CD14-positive monocyte (primary cell): Measurements from ENCODE around the gene TIMM50. TPM values are rescaled to one million over a fixed set of nuclear protein-coding genes. Genes with fewer than 3 reads are reported as not detected.

ENCODE experiments used
- DNase-seq, 3 donors: peaks; one replicate each; pipeline ENCODE4 v3.0.0-alpha.2; 2011 to 2022
- H2AFZ ChIP-seq: 2 replicates; pipeline ENCODE4 v1.6.0; 2012; ENCODE audit warnings: mild to moderate bottlenecking, low read depth, low read length, inconsistent platforms; ENCODE audit not compliant: insufficient read depth, poor library complexity, severe bottlenecking
- H3K27ac ChIP-seq, 2 donors: 1 replicate in 1 of 2; 2 replicates in 1 of 2; pipeline ENCODE4 v1.5.1; 2012 to 2013; ENCODE audit warnings: low read length in 2 of 2, control low read depth in 1 of 2, inconsistent platforms in 1 of 2, low read depth in 1 of 2, mild to moderate bottlenecking in 1 of 2
- H3K27me3 ChIP-seq, 2 donors: one replicate each; pipeline versions ENCODE4 v1.6.0 to v1.6.1; 2011 to 2013; ENCODE audit warnings: low read length in 2 of 2; ENCODE audit not compliant: control insufficient read depth in 2 of 2, insufficient read depth in 2 of 2
- H3K36me3 ChIP-seq, 2 donors: replicated peaks in 1 of 2; 1 replicate in 1 of 2; 2 replicates in 1 of 2; pipeline versions ENCODE4 v1.5.1 to v1.6.1; 2012 to 2013; ENCODE audit warnings: low read length in 2 of 2, control low read depth in 1 of 2, inconsistent platforms in 1 of 2, mild to moderate bottlenecking in 1 of 2; ENCODE audit not compliant: insufficient read depth in 2 of 2, control insufficient read depth in 1 of 2
- H3K4me1 ChIP-seq, 2 donors: 1 replicate in 1 of 2; 2 replicates in 1 of 2; pipeline versions ENCODE4 v1.5.1 to v1.6.1; 2012 to 2013; ENCODE audit warnings: low read length in 2 of 2, control low read depth in 1 of 2, inconsistent platforms in 1 of 2, mild to moderate bottlenecking in 1 of 2, moderate library complexity in 1 of 2; ENCODE audit not compliant: insufficient read depth in 2 of 2, control insufficient read depth in 1 of 2
- H3K4me2 ChIP-seq: replicated peaks from 2 replicates; pipeline ENCODE3; 2012; ENCODE audit warnings: low read length, moderate library complexity, mild to moderate bottlenecking; ENCODE audit not compliant: poor library complexity, severe bottlenecking; ENCODE audit errors: extremely low read depth
- H3K4me3 ChIP-seq, 3 experiments: fragments of 200-600 bp in 1 of 3; sonication (generic) in 1 of 3; replicated peaks in 1 of 3; 1 replicate in 2 of 3; 2 replicates in 1 of 3; pipeline ENCODE4 v1.5.1; 2011 to 2013; ENCODE audit warnings: low read length in 3 of 3, mild to moderate bottlenecking in 3 of 3, control low read depth in 2 of 3, low read depth in 2 of 3, inconsistent platforms in 1 of 3, moderate library complexity in 1 of 3
- H3K79me2 ChIP-seq: 2 replicates; pipeline ENCODE4 v1.6.0; 2012; ENCODE audit warnings: mild to moderate bottlenecking, control low read depth, inconsistent platforms, low read length, moderate library complexity; ENCODE audit not compliant: insufficient read depth
- H3K9ac ChIP-seq: 2 replicates; pipeline ENCODE4 v1.6.0; 2017; ENCODE audit warnings: low read length, mild to moderate bottlenecking; ENCODE audit not compliant: insufficient read depth, poor library complexity, severe bottlenecking
- H3K9me3 ChIP-seq, 2 donors: replicated peaks in 1 of 2; 1 replicate in 1 of 2; 2 replicates in 1 of 2; pipeline versions ENCODE4 v1.5.1 to v1.6.1; 2012 to 2013; ENCODE audit warnings: low read length in 2 of 2, control low read depth in 1 of 2; ENCODE audit not compliant: control insufficient read depth in 1 of 2, insufficient read depth in 1 of 2
- H4K20me1 ChIP-seq: 2 replicates; pipeline ENCODE4 v1.6.0; 2012; ENCODE audit warnings: mild to moderate bottlenecking, low read length, control low read depth, moderate library complexity; ENCODE audit not compliant: insufficient read depth
- H3K27ac Mint-ChIP-seq, 7 donors: one replicate each; pipeline ENCODE4 v1.8.0; 2020; ENCODE audit warnings: mild to moderate bottlenecking in 7 of 7, mixed read lengths in 7 of 7, moderate library complexity in 6 of 7, inconsistent platforms in 2 of 7
- H3K27me3 Mint-ChIP-seq, 3 donors: one replicate each; pipeline ENCODE4 v1.8.0; 2021 to 2022; ENCODE audit warnings: low read depth in 3 of 3, mild to moderate bottlenecking in 3 of 3, mixed read lengths in 3 of 3, moderate library complexity in 3 of 3, inconsistent platforms in 1 of 3
- H3K36me3 Mint-ChIP-seq, 2 donors: one replicate each; pipeline ENCODE4 v1.8.0; 2020; ENCODE audit warnings: mixed read lengths in 2 of 2, inconsistent platforms in 1 of 2, mild to moderate bottlenecking in 1 of 2
- H3K4me1 Mint-ChIP-seq: one replicate; pipeline ENCODE4 v1.8.0; 2020; ENCODE audit warnings: mild to moderate bottlenecking, mixed read lengths
- H3K4me3 Mint-ChIP-seq, 2 donors: one replicate each; pipeline ENCODE4 v1.8.0; 2020; ENCODE audit warnings: mild to moderate bottlenecking in 2 of 2, mixed read lengths in 2 of 2, moderate library complexity in 1 of 2
- H3K9me3 Mint-ChIP-seq, 7 donors: one replicate each; pipeline ENCODE4 v1.8.0; 2020 to 2022; ENCODE audit warnings: mixed read lengths in 7 of 7, mild to moderate bottlenecking in 6 of 7, moderate library complexity in 6 of 7, inconsistent platforms in 2 of 7
- WGBS: methylation state at CpG from one replicate; pipeline ENCODE4 v1.1.5; 2013; ENCODE audit warnings: missing lambda C conversion rate; ENCODE audit not compliant: insufficient coverage; 5-methylcytosine and 5-hydroxymethylcytosine counted together
- intact Hi-C, 2 donors: fragments of 100-400 bp; cut with micrococcal nuclease; formaldehyde crosslinking; loops; one replicate each; pipeline versions ENCODE4 v1.15.0 to v1.15.1; 2023
- polyA plus RNA-seq, 3 donors: library from polyadenylated mRNA; depleted of rRNA in 1 of 3; unstranded in 2 of 3; stranded (reverse) in 1 of 3; fragments of 300-500 nt in 2 of 3; fragments of >200 nt in 1 of 3; fragmentation: Illumina TruSeq in 2 of 3; gene quantifications; 1 replicate in 2 of 3; 2 replicates in 1 of 3; pipeline ENCODE4 v1.2.3, GENCODE V29; 2012 to 2021
- TF ChIP-seq, protein P1 (sequence below): fragments of 200-600 bp; IDR thresholded peaks from one replicate; pipeline ENCODE4 v1.8.0; 2022; ENCODE audit warnings: antibody characterized with exemption, mild to moderate bottlenecking

Gene TIMM50
- polyA plus RNA-seq, 3 donors: 22.0 to 54.6 (median 43.8) TPM

- Histone ChIP-seq H3K4me3 (peak overlapping the region in 1 of 3 experiments; percentile 95), H3K36me3 (peaks cover 24 to 30% of the 10 kb centered on the region in 2 donors), H2AFZ (no peak overlapping the region), H4K20me1 (peaks cover 19% of the 10 kb centered on the region), H3K9ac (no peak overlapping the region), H3K27ac (peak overlapping the region in 1 of 2 donors; percentile 89), H3K79me2 (peaks cover 32% of the 10 kb centered on the region), H3K27me3 (peaks cover 0 to 6% of the 10 kb centered on the region in 2 donors), H3K4me2 (peak overlapping the region; percentile 3), H3K4me1 (peaks cover 39 to 47% of the 10 kb centered on the region in 2 donors), H3K9me3 (no peaks in the 10 kb centered on the region)
- H3K9me3 Mint-ChIP-seq: peaks cover 0 to 3% (median 0%) of the 10 kb centered on the region in 7 donors
- H3K27me3 Mint-ChIP-seq: peaks cover 8 to 15% (median 9%) of the 10 kb centered on the region in 3 donors
- no CpG with 5 or more reads among the region's 8 CpGs for WGBS
- peaks cover 28 to 30% of the 10 kb centered on the region in 2 donors for H3K36me3 Mint-ChIP-seq
- no peak overlapping the region for H3K4me3 Mint-ChIP-seq
- H3K27ac Mint-ChIP-seq: peak overlapping the region; percentile 73 to 99 (median 86)
- H3K4me1 Mint-ChIP-seq: peaks cover 41% of the 10 kb centered on the region
- DNase-seq: no peak
- TF ChIP-seq, protein P1, sequence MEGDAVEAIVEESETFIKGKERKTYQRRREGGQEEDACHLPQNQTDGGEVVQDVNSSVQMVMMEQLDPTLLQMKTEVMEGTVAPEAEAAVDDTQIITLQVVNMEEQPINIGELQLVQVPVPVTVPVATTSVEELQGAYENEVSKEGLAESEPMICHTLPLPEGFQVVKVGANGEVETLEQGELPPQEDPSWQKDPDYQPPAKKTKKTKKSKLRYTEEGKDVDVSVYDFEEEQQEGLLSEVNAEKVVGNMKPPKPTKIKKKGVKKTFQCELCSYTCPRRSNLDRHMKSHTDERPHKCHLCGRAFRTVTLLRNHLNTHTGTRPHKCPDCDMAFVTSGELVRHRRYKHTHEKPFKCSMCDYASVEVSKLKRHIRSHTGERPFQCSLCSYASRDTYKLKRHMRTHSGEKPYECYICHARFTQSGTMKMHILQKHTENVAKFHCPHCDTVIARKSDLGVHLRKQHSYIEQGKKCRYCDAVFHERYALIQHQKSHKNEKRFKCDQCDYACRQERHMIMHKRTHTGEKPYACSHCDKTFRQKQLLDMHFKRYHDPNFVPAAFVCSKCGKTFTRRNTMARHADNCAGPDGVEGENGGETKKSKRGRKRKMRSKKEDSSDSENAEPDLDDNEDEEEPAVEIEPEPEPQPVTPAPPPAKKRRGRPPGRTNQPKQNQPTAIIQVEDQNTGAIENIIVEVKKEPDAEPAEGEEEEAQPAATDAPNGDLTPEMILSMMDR: no peak
- intact Hi-C loops: no loop called here
Measured at GRCh38 chr19:39433480-39434079, 47.1 kb upstream of the TIMM50 start.

DNA sequence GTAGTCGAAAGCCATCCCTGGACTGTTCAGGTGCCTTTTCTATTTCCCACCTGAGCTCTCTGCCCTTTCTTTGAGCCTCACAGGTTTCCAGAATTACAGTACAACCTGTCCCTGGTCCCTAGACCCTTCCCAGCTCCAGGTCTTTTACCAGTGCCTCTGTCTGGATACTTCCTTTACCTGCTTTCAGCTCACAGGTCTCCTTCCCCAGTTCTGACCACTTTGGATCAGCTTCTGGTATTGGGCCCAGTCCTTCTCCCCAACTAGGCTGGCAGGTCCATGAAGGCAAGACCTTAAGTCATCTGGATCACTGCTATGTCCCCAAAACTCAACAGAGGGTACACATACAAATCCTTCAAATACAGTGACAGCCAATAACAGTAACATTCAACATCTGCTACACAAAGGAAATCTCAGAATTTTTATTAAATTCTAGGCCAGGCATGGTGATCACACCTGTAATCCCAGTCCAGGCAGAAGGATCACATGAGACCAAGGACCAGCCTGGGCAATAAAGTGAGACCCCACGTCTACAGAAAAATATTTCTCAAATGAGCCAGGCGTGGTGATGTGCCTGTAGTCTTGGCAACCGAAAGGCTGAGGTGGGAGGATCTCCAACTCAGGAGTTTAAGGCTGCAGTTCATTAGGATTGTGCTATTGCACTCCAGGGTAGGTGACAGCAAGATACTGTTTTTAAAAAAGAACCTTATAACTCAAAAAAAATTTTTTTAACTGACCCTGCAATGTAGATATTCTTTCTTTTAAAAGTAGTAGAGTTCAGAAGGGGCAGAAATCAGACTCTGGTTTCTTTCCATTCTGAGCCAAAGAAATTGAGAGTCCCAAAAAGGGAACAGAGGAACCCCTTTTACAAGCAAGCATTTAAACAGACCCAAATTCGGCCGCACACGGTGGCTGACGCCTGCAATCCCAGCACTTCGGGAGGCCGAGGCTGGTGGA, 46.2 kb upstream of the TIMM50 start:
- H3K4me2 ChIP-seq: peak overlapping the region; percentile 93
- peaks cover 41% of the 10 kb centered on the region for H3K4me1 Mint-ChIP-seq

More for the DNA sequence above, 46.2 kb upstream of the TIMM50 start:
- Histone ChIP-seq H3K27me3 (peaks cover 0 to 2% of the 10 kb centered on the region in 2 donors), H3K4me3 (peak overlapping the region; percentile 54 to 96 (median 95)), H3K4me1 (peaks cover 39 to 47% of the 10 kb centered on the region in 2 donors), H3K79me2 (peaks cover 32% of the 10 kb centered on the region), H2AFZ (no peak overlapping the region), H4K20me1 (peaks cover 19% of the 10 kb centered on the region), H3K9me3 (no peaks in the 10 kb centered on the region), H3K9ac (peak overlapping the region; percentile 89), H3K27ac (peak overlapping the region; percentile 82 to 89), H3K36me3 (peaks cover 24 to 30% of the 10 kb centered on the region in 2 donors)
- WGBS: 48% methylated on average over 9 of the region's 10 CpGs
- intact Hi-C loops: loop anchor here (5.0 kb wide), 2 partner anchors 92 to 98 kb away; partner anchors contain the start of genes EID2B (in 1 of the 2) and SAMD4B (in 1 of the 2)
- Mint-ChIP-seq H3K4me3 (peak overlapping the region; percentile 55 to 99), H3K9me3 (peaks cover 0 to 3% (median 0%) of the 10 kb centered on the region in 7 donors), H3K27me3 (peaks cover 6 to 10% (median 9%) of the 10 kb centered on the region in 3 donors), H3K27ac (peak overlapping the region; percentile 68 to 99 (median 97)), H3K36me3 (peaks cover 28 to 30% of the 10 kb centered on the region in 2 donors)
- DNase-seq: no peak
- TF ChIP-seq, protein P1: no peak
